Hepatocyte (in vitro differentiated cells): Measurements from ENCODE around the gene PTPRE. TPM values are rescaled to one million over a fixed set of nuclear protein-coding genes. Genes with fewer than 3 reads are reported as not detected.

Experiments
- DNase-seq: peaks from one replicate; pipeline ENCODE4 v3.0.0-alpha.2; 2016; ENCODE audit warnings: low spot score
- H2AFZ ChIP-seq: fragments of 200-600 bp; sonication (generic); 2 replicates; pipeline ENCODE4 v1.6.0; 2016; ENCODE audit warnings: antibody characterized with exemption, mild to moderate bottlenecking
- H3K27ac ChIP-seq: fragments of 200-600 bp; sonication (generic); 2 replicates; pipeline ENCODE4 v1.5.1; 2016; ENCODE audit warnings: mild to moderate bottlenecking
- H3K27me3 ChIP-seq: fragments of 200-600 bp; sonication (generic); 2 replicates; pipeline ENCODE4 v1.6.1; 2016
- H3K36me3 ChIP-seq: fragments of 200-600 bp; sonication (generic); replicated peaks from 2 replicates; pipeline ENCODE4 v1.5.1; 2016; ENCODE audit warnings: low read depth; ENCODE audit not compliant: insufficient read depth
- H3K4me1 ChIP-seq: fragments of 200-600 bp; sonication (generic); 2 replicates; pipeline ENCODE4 v1.5.1; 2016; ENCODE audit warnings: mild to moderate bottlenecking, moderate library complexity; ENCODE audit not compliant: insufficient read depth
- H3K4me2 ChIP-seq: fragments of 200-600 bp; sonication (generic); 2 replicates; pipeline ENCODE4 v1.6.0; 2016
- H3K4me3 ChIP-seq: fragments of 200-600 bp; sonication (generic); 2 replicates; pipeline ENCODE4 v1.5.1; 2016; ENCODE audit warnings: mild to moderate bottlenecking
- H3K79me2 ChIP-seq: fragments of 200-600 bp; sonication (generic); 2 replicates; pipeline ENCODE4 v1.6.0; 2017; ENCODE audit warnings: mild to moderate bottlenecking
- H3K9me2 ChIP-seq: fragments of 200-600 bp; sonication (generic); replicated peaks from 2 replicates; pipeline ENCODE4 v1.6.0; 2017; ENCODE audit warnings: mild to moderate bottlenecking; ENCODE audit not compliant: insufficient read depth
- H3K9me3 ChIP-seq: fragments of 200-600 bp; sonication (generic); 2 replicates; pipeline ENCODE4 v1.5.1; 2016; ENCODE audit warnings: low read depth, mild to moderate bottlenecking
- H4K20me1 ChIP-seq: fragments of 200-600 bp; sonication (generic); 2 replicates; pipeline ENCODE4 v1.6.0; 2016; ENCODE audit warnings: mild to moderate bottlenecking; ENCODE audit not compliant: insufficient read depth, poor library complexity, severe bottlenecking
- CTCF ChIP-seq: fragments of 200-600 bp; sonication (generic); IDR thresholded peaks from 2 replicates; pipeline ENCODE4 v1.5.1; 2016; ENCODE audit warnings: antibody characterized with exemption, mild to moderate bottlenecking; ENCODE audit not compliant: poor library complexity
- EZH2 ChIP-seq: fragments of 200-600 bp; sonication (generic); IDR thresholded peaks from 2 replicates; pipeline ENCODE4 v1.6.1; 2016; ENCODE audit warnings: antibody characterized with exemption, mild to moderate bottlenecking, borderline replicate concordance
- EZH2phosphoT487 ChIP-seq: fragments of 200-600 bp; sonication (generic); IDR thresholded peaks from one replicate; pipeline ENCODE4 v1.6.1; 2018; ENCODE audit warnings: antibody characterized with exemption, mild to moderate bottlenecking, low read depth, moderate library complexity; ENCODE audit not compliant: unreplicated experiment, severe bottlenecking
- WGBS: methylation state at CpG from one replicate; pipeline ENCODE4 v1.1.6; 2016; ENCODE audit warnings: low lambda C conversion rate; ENCODE audit errors: missing lambda C conversion rate; 5-methylcytosine and 5-hydroxymethylcytosine counted together
- polyA plus RNA-seq: library from polyadenylated mRNA; unstranded; fragments of >200 nt; fragmentation: Nextera tagmentation; extraction: Ambion mirVana; gene quantifications from 2 replicates; pipeline ENCODE4 v1.2.1, GENCODE V29; 2016
- total RNA-seq: library from RNA; depleted of rRNA; stranded (reverse); fragments of >200 nt; gene quantifications from 2 replicates; pipeline ENCODE4 v1.2.3, GENCODE V29; 2014

Gene PTPRE
- total and polyA plus RNA-seq, 2 experiments from 2014 or later = 3.2 to 10.1 TPM

- H3K4me3 ChIP-seq = no peak overlapping the region
- peak overlapping the region; percentile 34 for H3K27ac ChIP-seq
- H3K27me3 ChIP-seq = no peaks in the 10 kb centered on the region
- no peak overlapping the region for H2AFZ ChIP-seq
- no peaks in the 10 kb centered on the region for H3K9me2 ChIP-seq
- H3K79me2 ChIP-seq = no peaks in the 10 kb centered on the region
- no peaks in the 10 kb centered on the region for H4K20me1 ChIP-seq
- H3K9me3 ChIP-seq = no peaks in the 10 kb centered on the region
- WGBS = 82% methylated on average over 5 of the region's 5 CpGs
- peaks cover 5% of the 10 kb centered on the region for H3K4me1 ChIP-seq
- no peak for DNase-seq
- H3K36me3 ChIP-seq = no peaks in the 10 kb centered on the region
- no peak for TF ChIP-seq CTCF
- no peak for TF ChIP-seq EZH2
- TF ChIP-seq EZH2phosphoT487 = no peak
- no peak overlapping the region for H3K4me2 ChIP-seq
Observed at GRCh38 chr10:127904311-127905000, 2.4 kb upstream of the PTPRE start.

DNA sequence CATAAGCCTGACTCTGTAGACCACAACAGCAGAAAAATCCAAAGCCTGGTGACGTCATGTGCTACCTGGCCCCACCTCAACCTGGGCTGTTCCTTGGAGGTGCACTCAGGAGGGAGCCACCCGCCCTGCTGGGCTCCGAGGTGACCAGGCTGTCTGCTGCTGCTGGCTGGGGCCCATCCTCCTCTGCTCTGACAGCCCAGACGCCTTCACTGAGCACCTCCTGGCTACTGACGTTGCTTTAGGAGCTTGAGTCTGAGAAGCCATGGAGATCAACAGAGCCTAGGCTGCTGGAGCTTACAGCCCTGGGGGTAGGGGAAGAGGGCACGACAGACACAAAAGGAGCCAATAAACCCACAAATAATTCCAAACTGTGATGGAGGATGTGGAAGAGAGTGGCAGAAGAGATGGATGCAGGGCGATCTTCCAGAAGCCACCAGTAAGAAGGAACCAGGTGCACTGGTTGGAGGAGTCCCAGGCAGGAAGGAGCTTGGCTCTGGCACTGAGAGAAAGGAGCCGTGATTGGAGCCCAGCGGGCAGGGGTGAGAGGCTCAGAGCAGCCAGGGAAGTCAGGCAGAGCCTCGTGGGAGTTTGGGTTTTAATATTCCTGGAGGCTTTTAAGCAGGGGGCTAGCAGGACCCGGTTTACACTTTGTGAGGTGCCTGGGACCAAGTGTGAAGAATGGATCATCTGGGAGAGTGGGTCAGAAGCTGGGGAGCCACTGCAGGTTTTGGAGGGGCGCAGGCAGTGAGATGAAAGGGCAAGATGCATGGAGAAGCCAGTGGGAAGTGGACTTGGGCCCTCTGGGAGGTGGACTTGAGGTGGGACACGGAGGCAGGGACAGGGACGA lies 1.7 kb upstream of the PTPRE start:
- Histone ChIP-seq H2AFZ (no peak overlapping the region), H3K4me2 (no peak overlapping the region), H3K4me3 (no peak overlapping the region), H3K79me2 (no peaks in the 10 kb centered on the region), H3K27ac (peak overlapping the region; percentile 34), H3K9me3 (no peaks in the 10 kb centered on the region), H3K9me2 (no peaks in the 10 kb centered on the region), H3K27me3 (no peaks in the 10 kb centered on the region), H4K20me1 (no peaks in the 10 kb centered on the region), H3K36me3 (no peaks in the 10 kb centered on the region), H3K4me1 (peaks cover 5% of the 10 kb centered on the region)
- peak; percentile 71 for DNase-seq
- TF ChIP-seq CTCF (no peak), EZH2 (no peak), EZH2phosphoT487 (no peak)
- WGBS = 75% methylated on average over 14 of the region's 14 CpGs

- Histone ChIP-seq H3K4me3 (no peak overlapping the region), H4K20me1 (no peaks in the 10 kb centered on the region), H3K9me3 (no peaks in the 10 kb centered on the region), H2AFZ (no peak overlapping the region), H3K27me3 (no peaks in the 10 kb centered on the region), H3K27ac (no peak overlapping the region), H3K79me2 (no peaks in the 10 kb centered on the region), H3K4me2 (no peak overlapping the region), H3K9me2 (no peaks in the 10 kb centered on the region), H3K4me1 (peaks cover 5% of the 10 kb centered on the region), H3K36me3 (no peaks in the 10 kb centered on the region)
- WGBS = 96% methylated on average over 10 of the region's 10 CpGs
- TF ChIP-seq EZH2phosphoT487 (no peak), CTCF (no peak), EZH2 (no peak)
- no peak for DNase-seq
Observed at GRCh38 chr10:127905848-127906261, 1.0 kb upstream of the PTPRE start.
